IMR-90 (cell line): Measurements from ENCODE around the gene FAF2.

ENCODE experiments used
- BHLHE40 ChIP-seq: fragments of 150-350 bp; IDR thresholded peaks from 2 replicates; pipeline ENCODE4 v1.6.1; 2016; ENCODE audit warnings: mild to moderate bottlenecking, low read depth, low read length
- CEBPB ChIP-seq: IDR thresholded peaks from 2 replicates; pipeline ENCODE4 v1.6.1; 2012; ENCODE audit warnings: low read depth, low read length, improper control_type of control experiment
- CHD1 ChIP-seq: IDR thresholded peaks from 2 replicates; pipeline ENCODE4 v1.6.1; 2012; ENCODE audit warnings: low read depth, low read length, improper control_type of control experiment
- MAFK ChIP-seq: IDR thresholded peaks from 2 replicates; pipeline ENCODE4 v1.6.1; 2012; ENCODE audit warnings: low read depth, low read length, improper control_type of control experiment
- MAZ ChIP-seq: IDR thresholded peaks from 2 replicates; pipeline ENCODE4 v1.6.1; 2012; ENCODE audit warnings: low read depth, mild to moderate bottlenecking, low read length, improper control_type of control experiment, moderate library complexity, borderline replicate concordance
- MXI1 ChIP-seq: IDR thresholded peaks from 2 replicates; pipeline ENCODE4 v1.6.1; 2012; ENCODE audit warnings: low read depth, mild to moderate bottlenecking, low read length, moderate library complexity, borderline replicate concordance
- NFE2L2 ChIP-seq: fragments of 150-350 bp; IDR thresholded peaks from 2 replicates; pipeline ENCODE4 v1.6.1; 2016; ENCODE audit warnings: low read depth, mild to moderate bottlenecking, low read length
- POLR2A ChIP-seq: IDR thresholded peaks from 2 replicates; pipeline ENCODE4 v1.6.1; 2012; ENCODE audit warnings: mild to moderate bottlenecking, low read depth, low read length
- RAD21 ChIP-seq: IDR thresholded peaks from 2 replicates; pipeline ENCODE4 v1.6.1; 2012; ENCODE audit warnings: low read length, improper control_type of control experiment
- RCOR1 ChIP-seq: IDR thresholded peaks from 2 replicates; pipeline ENCODE4 v1.6.1; 2012; ENCODE audit warnings: mild to moderate bottlenecking, low read length, improper control_type of control experiment; ENCODE audit not compliant: insufficient replicate concordance
- RFX5 ChIP-seq: IDR thresholded peaks from 2 replicates; pipeline ENCODE4 v1.8.0; 2012; ENCODE audit warnings: low read depth, mild to moderate bottlenecking, low read length, moderate library complexity
- SMC3 ChIP-seq: fragments of 150-350 bp; IDR thresholded peaks from 2 replicates; pipeline ENCODE4 v1.6.1; 2016; ENCODE audit warnings: low read depth, mild to moderate bottlenecking, antibody characterized with exemption, low read length, moderate library complexity
- USF2 ChIP-seq: fragments of 150-350 bp; IDR thresholded peaks from 2 replicates; pipeline ENCODE4 v1.6.1; 2017; ENCODE audit warnings: mild to moderate bottlenecking, antibody characterized with exemption, low read length, low read depth
- TF ChIP-seq, protein P1 (sequence below): conservative IDR thresholded peaks from 2 replicates; pipeline ENCODE4 v1.5.1; 2012; ENCODE audit warnings: mild to moderate bottlenecking, low read depth, low read length, improper control_type of control experiment

GRCh38 chr5:176415952-176416924, 31.9 kb upstream of the FAF2 start, which contains the start of gene CLTB:
- TF ChIP-seq, protein P1, sequence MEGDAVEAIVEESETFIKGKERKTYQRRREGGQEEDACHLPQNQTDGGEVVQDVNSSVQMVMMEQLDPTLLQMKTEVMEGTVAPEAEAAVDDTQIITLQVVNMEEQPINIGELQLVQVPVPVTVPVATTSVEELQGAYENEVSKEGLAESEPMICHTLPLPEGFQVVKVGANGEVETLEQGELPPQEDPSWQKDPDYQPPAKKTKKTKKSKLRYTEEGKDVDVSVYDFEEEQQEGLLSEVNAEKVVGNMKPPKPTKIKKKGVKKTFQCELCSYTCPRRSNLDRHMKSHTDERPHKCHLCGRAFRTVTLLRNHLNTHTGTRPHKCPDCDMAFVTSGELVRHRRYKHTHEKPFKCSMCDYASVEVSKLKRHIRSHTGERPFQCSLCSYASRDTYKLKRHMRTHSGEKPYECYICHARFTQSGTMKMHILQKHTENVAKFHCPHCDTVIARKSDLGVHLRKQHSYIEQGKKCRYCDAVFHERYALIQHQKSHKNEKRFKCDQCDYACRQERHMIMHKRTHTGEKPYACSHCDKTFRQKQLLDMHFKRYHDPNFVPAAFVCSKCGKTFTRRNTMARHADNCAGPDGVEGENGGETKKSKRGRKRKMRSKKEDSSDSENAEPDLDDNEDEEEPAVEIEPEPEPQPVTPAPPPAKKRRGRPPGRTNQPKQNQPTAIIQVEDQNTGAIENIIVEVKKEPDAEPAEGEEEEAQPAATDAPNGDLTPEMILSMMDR, result peak; percentile 99
- TF ChIP-seq RFX5 (no peak), CEBPB (0 out of 2 replicates have a peak, but pooled peaks have one; percentile 3), POLR2A (peak; percentile 72), MXI1 (peak; percentile 74), BHLHE40 (no peak), SMC3 (peak; percentile 83), RCOR1 (peak; percentile 5), CHD1 (no peak), USF2 (no peak), RAD21 (peak; percentile 96), MAFK (no peak), MAZ (peak; percentile 96), NFE2L2 (no peak)
